HEK293 (cell line): Measurements from ENCODE around the gene IDUA.

ENCODE experiments used
- GLI2 ChIP-seq: fragments of 450-650 bp; formaldehyde crosslinking; IDR thresholded peaks from 2 replicates; pipeline ENCODE4; 2017; ENCODE audit warnings: missing biosample characterization, missing genetic modification characterization, low read depth, borderline replicate concordance
- ZNF266 ChIP-seq: fragments of 450-650 bp; formaldehyde crosslinking; IDR thresholded peaks from 2 replicates; pipeline ENCODE4 v1.5.1; 2016; ENCODE audit warnings: missing biosample characterization, missing genetic modification characterization, low read depth

DNA sequence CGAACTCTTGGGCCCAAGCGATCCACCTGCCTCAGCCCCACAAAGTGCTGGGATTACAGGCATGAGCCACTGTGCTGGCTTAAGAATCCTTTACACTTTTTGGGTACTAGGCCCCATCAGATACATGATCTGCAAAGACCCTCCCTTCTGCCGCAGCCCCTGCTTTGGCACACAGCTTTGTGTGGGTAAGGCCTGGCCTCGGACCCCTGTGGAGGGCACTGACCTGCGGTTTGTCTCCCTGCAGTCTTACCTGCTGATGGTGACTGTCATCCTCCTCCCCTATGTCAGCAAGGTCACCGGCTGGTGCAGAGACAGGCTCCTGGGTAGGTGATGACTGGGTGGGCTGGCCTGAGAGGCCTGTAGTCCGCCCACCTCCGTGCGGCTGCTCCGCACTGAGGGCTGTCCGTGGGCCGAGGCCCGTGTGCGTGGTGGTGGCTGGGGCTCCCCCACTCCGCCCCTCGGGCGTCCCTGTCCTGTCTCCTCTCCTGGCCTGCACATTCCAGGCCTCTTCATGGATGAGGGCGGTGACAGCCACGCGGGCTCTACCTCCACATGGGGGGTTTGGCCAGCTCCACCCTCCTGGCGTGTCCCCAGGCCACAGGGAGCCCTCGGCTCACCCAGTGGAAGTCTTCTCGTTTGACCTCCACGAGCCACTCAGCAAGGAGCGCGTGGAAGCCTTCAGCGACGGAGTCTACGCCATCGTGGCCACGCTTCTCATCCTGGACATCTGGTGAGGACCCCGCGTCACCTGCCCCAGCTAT lies 31.5 kb upstream of the IDUA start:
- TF ChIP-seq GLI2 (tag by site-specific recombination) (no peak), ZNF266 (tag by site-specific recombination) (no peak)
